ENCODE results near the gene SAFB.

GRCh38 chr19:5648464-5648863 lies 25.6 kb downstream of the SAFB start:
- TF ChIP-seq POLR2AphosphoS5 (IDR thresholded peaks at IDR 0.05) (no peak), CTCF (IDR thresholded peaks at IDR 0.05) (no peak), POLR2A (IDR thresholded peaks at IDR 0.05) (no peak)
